ENCODE data around the gene GRK1. TPM values are rescaled to one million over a fixed set of nuclear protein-coding genes. Genes with fewer than 3 reads are reported as not detected.

Gene GRK1
- total and polyA plus RNA-seq, 2 of the 8 experiments (the other 6 are each of a cell fraction or from before 2014, with no cell fraction given) = 0.12 TPM; not detected in 1

DNA sequence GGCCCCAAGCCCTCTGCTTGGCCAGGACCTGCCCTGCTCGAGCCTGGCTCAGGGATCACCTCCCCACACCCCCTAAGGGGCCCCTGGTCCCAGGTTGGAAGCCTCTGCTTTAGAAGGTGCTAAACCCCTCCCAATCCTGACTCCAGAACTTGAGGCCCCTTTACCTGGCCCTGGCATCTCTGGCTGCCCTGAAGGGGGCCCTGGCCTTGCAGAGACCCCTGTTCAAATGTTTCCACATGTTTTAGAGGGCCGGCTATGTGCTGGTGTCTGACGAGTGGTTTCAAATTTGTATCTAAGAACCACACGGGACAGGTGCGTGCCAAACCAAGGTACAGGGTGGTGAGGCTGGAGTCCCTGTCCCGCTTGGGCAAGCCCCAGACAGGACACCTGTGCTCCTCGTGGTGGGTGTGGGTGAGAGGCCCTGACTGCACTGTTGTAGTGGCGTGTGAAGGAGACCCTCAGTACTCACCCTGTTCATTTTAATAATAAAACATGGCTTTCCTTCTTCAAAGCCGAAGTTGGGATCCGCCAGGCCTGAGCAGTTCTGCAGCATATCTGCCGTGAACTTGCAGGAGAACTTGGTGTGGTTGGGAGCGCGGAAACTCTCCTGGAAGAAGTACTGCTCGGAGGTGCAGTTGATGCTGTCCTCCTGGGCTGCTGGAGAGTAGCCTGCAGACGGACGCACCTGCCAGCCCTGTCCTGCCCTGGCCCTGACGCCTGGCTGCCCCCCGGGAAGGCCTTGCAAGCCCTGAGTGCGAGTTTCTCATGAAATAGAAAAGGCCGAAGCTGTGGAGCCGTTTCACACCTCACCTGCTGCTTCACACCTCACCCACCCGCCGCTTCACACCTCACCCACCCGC lies 14.4 kb upstream of the GRK1 start:
- H2AFZ ChIP-seq (ENCODE audit: low read length) = no peak overlapping the region
- H3K18ac ChIP-seq (ENCODE audit: extremely low read depth, low read length) = no peak overlapping the region
- H3K4me1 ChIP-seq (replicated peaks in 1 of 4; ENCODE audit: control insufficient read depth in 3 of 4, insufficient read depth in 4 of 4, low read length in 3 of 4) = no peaks in the 10 kb centered on the region
- H3K4ac ChIP-seq (replicated peaks; ENCODE audit: insufficient read length, low read depth, low read length) = no peak overlapping the region
- WGBS, 2 experiments (ENCODE audit: extremely low coverage in 1 of 2, insufficient coverage in 1 of 2, insufficient read length in 1 of 2, insufficient replicate concordance in 2 of 2, low coverage in 1 of 2, low lambda C conversion rate in 2 of 2, missing lambda C conversion rate in 1 of 2) = 95% methylated on average over 16 of the region's 24 CpGs; no CpG with 5 or more reads in 1 of the 2 experiments
- no peak overlapping the region for H3K4me2 ChIP-seq (ENCODE audit: insufficient read depth in 1 of 2, low read depth in 2 of 2, low read length in 2 of 2)
- no peaks in the 10 kb centered on the region for H3K27me3 ChIP-seq (replicated peaks in 1 of 4; ENCODE audit: control insufficient read depth in 3 of 4, extremely low read depth in 1 of 4, insufficient read depth in 3 of 4, low read length in 3 of 4)
- no peak overlapping the region for H4K8ac ChIP-seq (ENCODE audit: extremely low read depth, insufficient read depth, low read length)
- no peaks in the 10 kb centered on the region for H3K79me1 ChIP-seq (ENCODE audit: low read depth, low read length)
- no peak overlapping the region for H3K14ac ChIP-seq (ENCODE audit: insufficient read length)
- H4K91ac ChIP-seq (replicated peaks; ENCODE audit: insufficient read length, low read length) = no peak overlapping the region
- H3K9ac ChIP-seq (replicated peaks in 1 of 4; ENCODE audit: extremely low read depth in 1 of 4, low read depth in 3 of 4, low read length in 3 of 4) = no peak overlapping the region
- H4K5ac ChIP-seq (ENCODE audit: insufficient read length, low read depth, low read length) = no peak overlapping the region
- H3K23me2 ChIP-seq (ENCODE audit: low read depth, low read length) = no peaks in the 10 kb centered on the region
- no peak overlapping the region for H2AK5ac ChIP-seq (ENCODE audit: low read depth, low read length)
- no peak overlapping the region for H2BK5ac ChIP-seq (ENCODE audit: low read depth, low read length)
- no peak overlapping the region for H2BK120ac ChIP-seq (replicated peaks; ENCODE audit: low read depth, low read length)
- ChIA-PET CTCF (ENCODE audit: partially characterized antibody) (no interaction called here), POLR2A (ENCODE audit: partially characterized antibody) (interaction anchor here (0.7 to 1.0 kb wide), 2 partner anchors 10 to 38 kb away, joined by 3 read pairs; no protein-coding TSS in a partner anchor)
- no peak overlapping the region for H3K27ac ChIP-seq (ENCODE audit: low read depth, low read length)
- TF ChIP-seq, protein P1, sequence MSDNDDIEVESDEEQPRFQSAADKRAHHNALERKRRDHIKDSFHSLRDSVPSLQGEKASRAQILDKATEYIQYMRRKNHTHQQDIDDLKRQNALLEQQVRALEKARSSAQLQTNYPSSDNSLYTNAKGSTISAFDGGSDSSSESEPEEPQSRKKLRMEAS (IDR thresholded peaks at IDR 0.05) = no peak
- no peak for TF ChIP-seq SP2 (IDR thresholded peaks at IDR 0.05; ENCODE audit: low read length)
- no peak for TF ChIP-seq POLR2A (IDR thresholded peaks at IDR 0.05; ENCODE audit: control extremely low read depth in 1 of 2, low read depth in 2 of 2, low read length in 2 of 2)
- no peak overlapping the region for H3K4me3 ChIP-seq (ENCODE audit: extremely low read depth in 1 of 4, insufficient read depth in 2 of 4, low read depth in 3 of 4, low read length in 4 of 4)
- no peak overlapping the region for H3K23ac ChIP-seq (ENCODE audit: insufficient read length)
- H3K79me2 ChIP-seq (ENCODE audit: control insufficient read depth in 1 of 2, insufficient read depth in 2 of 2, low read length in 2 of 2) = no peaks in the 10 kb centered on the region
- DNase-seq (ENCODE audit: low read depth in 1 of 2, low spot score in 2 of 2) (no peak), FAIRE-seq (no peak)
- no peaks in the 10 kb centered on the region for H4K20me1 ChIP-seq (replicated peaks in 1 of 2; ENCODE audit: control insufficient read depth in 1 of 2, insufficient read depth in 2 of 2, low read length in 2 of 2)
- no peak overlapping the region; the same call in 1 of the 2 replicates for H2BK12ac ChIP-seq (ENCODE audit: low read depth, low read length)
- H3K56ac ChIP-seq (replicated peaks; ENCODE audit: insufficient read length, low read depth, low read length) = no peak overlapping the region
- no peak overlapping the region for H2BK15ac ChIP-seq (ENCODE audit: low read length)
- H2BK20ac ChIP-seq (ENCODE audit: low read length) = no peak overlapping the region
- no peaks in the 10 kb centered on the region; a peak in 1 of 4 replicates for H3K9me3 ChIP-seq (ENCODE audit: insufficient read depth in 2 of 2, low read depth in 1 of 2, low read length in 1 of 2)
- H3K36me3 ChIP-seq (ENCODE audit: control insufficient read depth in 2 of 4, insufficient read depth in 4 of 4, low read length in 3 of 4) = no peaks in the 10 kb centered on the region
